ENCODE measurements around the gene OR14K1. TPM values are rescaled to one million over a fixed set of nuclear protein-coding genes. Genes with fewer than 3 reads are reported as not detected.
"Not testable (repeated sequence)": the region's sequence is repeated elsewhere in the genome, so short reads cannot be mapped to it uniquely, and the experiment has no call there.

The OR14K1 gene
- not detected for total RNA-seq

- no peaks in the 10 kb centered on the region for H3K4me1 ChIP-seq
- H3K4me3 ChIP-seq: no peak within 1 kb of the TSS
- DNase-seq (ENCODE audit: low spot score in 2 of 2): no peak
- no peaks in the 10 kb centered on the region for H3K27me3 ChIP-seq
- intact Hi-C loops (cut with DNase I): no loop called here
- no peak within 1 kb of the TSS for H3K27ac ChIP-seq
- TF ChIP-seq CTCF (IDR thresholded peaks at IDR 0.05): no peak
- no peaks in the 10 kb centered on the region for H3K9me3 ChIP-seq
- H3K36me3 ChIP-seq: no peaks in the 10 kb centered on the region
Measured at GRCh38 chr1:247738315-247738714, at the start of gene OR14K1. Gene OR14K1 (plus strand): TSS chr1:247738615. CDS start chr1:247738615, 0 bp downstream.

- TF ChIP-seq CTCF (IDR thresholded peaks at IDR 0.05): no peak
- H3K4me1 ChIP-seq: no peaks in the 10 kb centered on the region
- no peaks in the 10 kb centered on the region for H3K36me3 ChIP-seq
- H3K9me3 ChIP-seq: no peaks in the 10 kb centered on the region
- intact Hi-C loops (cut with DNase I): no loop called here
- DNase-seq (ENCODE audit: low spot score in 2 of 2): no peak
- H3K27me3 ChIP-seq: no peaks in the 10 kb centered on the region
- H3K27ac ChIP-seq: no peak overlapping the region
- H3K4me3 ChIP-seq: no peak overlapping the region
Measured at GRCh38 chr1:247701338-247701737, 37.1 kb upstream of the OR14K1 start.

- H3K36me3 ChIP-seq; DNase-seq (ENCODE audit: low spot score in 2 of 2); H3K4me3 ChIP-seq; H3K27me3 ChIP-seq; H3K4me1 ChIP-seq; H3K9me3 ChIP-seq; intact Hi-C loops (cut with DNase I); H3K27ac ChIP-seq: not testable (repeated sequence)
Measured at GRCh38 chr1:247710681-247711080, 27.7 kb upstream of the OR14K1 start.

- Histone ChIP-seq H3K36me3 (no peaks in the 10 kb centered on the region), H3K27me3 (no peaks in the 10 kb centered on the region), H3K9me3 (no peaks in the 10 kb centered on the region), H3K27ac (no peak overlapping the region), H3K4me3 (no peak overlapping the region), H3K4me1 (no peaks in the 10 kb centered on the region)
- no peak for TF ChIP-seq CTCF (IDR thresholded peaks at IDR 0.05)
- intact Hi-C loops (cut with DNase I): no loop called here
- no peak for DNase-seq (ENCODE audit: low spot score in 2 of 2)
Measured at GRCh38 chr1:247713753-247714152, 24.7 kb upstream of the OR14K1 start.

GRCh38 chr1:247716546-247716945 is 21.9 kb upstream of the OR14K1 start, which contains the start of gene OR6F1:
Gene OR6F1 (minus strand): TSS chr1:247716646. CDS start chr1:247712755, 3,891 bp downstream.
- H3K36me3 ChIP-seq: no peaks in the 10 kb centered on the region
- H3K4me1 ChIP-seq: no peaks in the 10 kb centered on the region
- no peak for TF ChIP-seq CTCF (IDR thresholded peaks at IDR 0.05)
- no peaks in the 10 kb centered on the region for H3K27me3 ChIP-seq
- DNase-seq (ENCODE audit: low spot score in 2 of 2): no peak
- no peak within 1 kb of the TSS for H3K4me3 ChIP-seq
- peaks cover 0 to 5% of the 10 kb centered on the region in 2 donors for H3K9me3 ChIP-seq
- H3K27ac ChIP-seq: no peak within 1 kb of the TSS
- intact Hi-C loops (cut with DNase I): no loop called here

- H3K27ac ChIP-seq: no peak overlapping the region
- no peaks in the 10 kb centered on the region for H3K4me1 ChIP-seq
- TF ChIP-seq CTCF (IDR thresholded peaks at IDR 0.05): no peak
- no peaks in the 10 kb centered on the region for H3K36me3 ChIP-seq
- no peaks in the 10 kb centered on the region for H3K27me3 ChIP-seq
- no peak overlapping the region for H3K4me3 ChIP-seq
- peaks cover 0 to 5% of the 10 kb centered on the region in 2 donors for H3K9me3 ChIP-seq
- DNase-seq (ENCODE audit: low spot score in 2 of 2): no peak
- intact Hi-C loops (cut with DNase I): no loop called here
Measured at GRCh38 chr1:247721222-247721621, 17.2 kb upstream of the OR14K1 start.
